ENCODE results near the gene MED7.

GRCh38 chr5:157148734-157149615, 6.3 kb upstream of the MED7 start:
- TF ChIP-seq POLR2A (IDR thresholded peaks at IDR 0.05): no peak
- peak; percentile 63 to 82 (median 68) for TF ChIP-seq CTCF (IDR thresholded peaks at IDR 0.05)
